HG03025 (cell line): ENCODE results near the gene CADPS2.
A peak's percentile ranks its signal among the peaks of the same experiment; 100 is the strongest.

Experiments
- ATAC-seq: cut with Tn5 transposase; IDR thresholded peaks from one replicate; pipeline ENCODE4 v1.9.1; 2021; ENCODE audit warnings: mild to moderate bottlenecking, moderate library complexity; ENCODE audit not compliant: unreplicated experiment, low FRiP score

The CADPS2 gene

GRCh38 chr7:122886357-122887081, at the start of gene CADPS2:
Gene CADPS2 (minus strand): TSS chr7:122886460. CDS start chr7:122886337, 123 bp downstream.
- peak; percentile 77 for ATAC-seq

- ATAC-seq, result no peak
Measured at GRCh38 chr7:122935620-122936019, 49.4 kb upstream of the CADPS2 start.

- no peak for ATAC-seq
Measured at GRCh38 chr7:122919643-122920181, 33.5 kb upstream of the CADPS2 start.

DNA sequence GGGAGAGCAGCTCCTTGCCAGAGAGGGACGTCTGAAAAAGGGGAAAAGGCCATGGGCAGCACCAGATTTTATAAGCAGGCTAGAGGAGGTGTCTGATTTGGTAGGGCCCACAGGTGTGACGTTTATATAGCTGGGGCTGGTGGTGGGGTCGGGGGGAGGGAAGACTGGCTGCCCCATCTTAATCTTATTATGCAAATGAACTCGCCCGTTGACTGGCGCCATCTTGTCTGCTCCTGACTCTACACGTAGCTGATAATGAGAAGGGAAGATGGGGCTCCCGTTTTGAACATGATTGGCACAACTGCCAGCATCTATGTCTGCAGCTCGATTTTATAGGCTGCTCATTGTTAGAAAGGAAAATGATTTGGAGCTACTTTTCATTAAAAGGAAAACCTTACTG, 28.6 kb upstream of the CADPS2 start:
- no peak for ATAC-seq

GRCh38 chr7:122913608-122914007, 27.3 kb upstream of the CADPS2 start:
- no peak for ATAC-seq

- ATAC-seq, result no peak
Measured at GRCh38 chr7:122902751-122903495, 16.7 kb upstream of the CADPS2 start.

DNA sequence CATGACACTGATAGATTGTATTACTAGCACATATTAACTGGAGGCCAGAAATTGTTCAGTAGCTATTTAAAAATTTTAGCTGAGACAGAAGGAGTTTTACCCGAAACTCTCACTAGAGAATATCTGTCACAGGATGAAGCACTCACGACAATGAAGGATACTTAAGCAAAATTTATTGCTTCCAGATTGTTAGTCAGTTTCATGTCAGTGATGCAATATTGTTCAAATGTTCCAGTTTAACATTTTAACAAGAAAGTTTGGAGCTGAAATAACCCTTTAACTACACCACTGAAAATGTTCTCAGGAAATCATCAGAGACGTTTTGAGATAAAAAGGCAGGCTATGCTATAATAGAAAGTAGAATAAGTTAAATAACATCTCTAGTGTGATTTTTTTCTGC, 15.0 kb upstream of the CADPS2 start:
- ATAC-seq, result no peak

DNA sequence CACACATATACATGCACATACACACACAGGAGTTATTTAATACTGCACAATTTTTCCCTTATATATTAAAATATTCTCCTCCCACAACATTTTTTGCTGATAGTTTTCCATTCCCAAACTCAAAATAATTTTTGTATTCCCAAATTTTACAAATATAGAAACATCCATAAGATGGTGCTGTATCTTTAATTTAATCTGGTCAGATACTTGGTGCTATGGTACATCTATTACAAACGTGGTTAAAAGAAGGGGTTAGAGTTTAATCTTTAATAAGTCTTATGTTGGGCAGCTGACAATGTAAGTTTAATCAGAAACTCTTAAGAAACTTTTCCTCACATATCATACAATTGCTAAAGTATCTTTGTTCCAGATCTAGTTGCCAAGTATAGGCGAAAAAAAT, 10.2 kb upstream of the CADPS2 start:
- no peak for ATAC-seq

DNA sequence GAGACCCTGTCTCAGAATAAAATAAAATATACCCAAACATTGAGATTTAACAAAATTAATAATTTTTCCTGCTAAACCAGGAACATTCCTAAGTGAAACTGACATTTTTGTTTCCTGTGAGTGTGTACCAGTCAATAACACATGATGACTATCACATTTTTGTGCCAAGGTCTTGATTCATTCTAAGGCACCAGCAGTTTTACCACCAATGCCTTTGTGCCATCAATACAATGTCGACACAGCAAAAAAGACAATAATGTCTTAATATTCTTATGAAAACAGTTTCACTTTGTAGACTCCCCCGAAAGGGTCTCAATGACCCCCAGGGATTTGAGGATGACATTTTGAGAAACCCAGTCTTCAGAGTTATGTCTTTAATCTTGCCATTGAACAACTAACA, 7.2 kb upstream of the CADPS2 start:
- ATAC-seq, result no peak

DNA sequence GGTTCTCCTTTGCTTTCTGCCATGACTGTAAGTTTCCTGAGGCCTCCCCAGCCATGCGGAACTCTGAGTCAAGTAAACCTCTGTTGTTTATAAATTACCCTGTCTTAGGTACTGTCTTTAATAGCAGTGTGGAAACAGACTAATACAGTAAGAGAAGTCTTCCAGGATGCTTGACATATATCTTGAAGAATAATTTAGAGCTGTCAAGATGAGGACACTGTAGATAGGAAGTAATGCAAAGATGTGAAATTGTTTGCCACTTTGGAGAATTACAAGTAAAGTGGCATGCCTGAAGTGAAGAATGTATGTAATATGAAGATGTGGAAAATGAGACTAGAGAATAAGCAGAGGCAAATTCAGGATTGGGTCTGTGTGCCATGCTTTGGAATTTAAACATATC, 2.9 kb upstream of the CADPS2 start:
- no peak for ATAC-seq

DNA sequence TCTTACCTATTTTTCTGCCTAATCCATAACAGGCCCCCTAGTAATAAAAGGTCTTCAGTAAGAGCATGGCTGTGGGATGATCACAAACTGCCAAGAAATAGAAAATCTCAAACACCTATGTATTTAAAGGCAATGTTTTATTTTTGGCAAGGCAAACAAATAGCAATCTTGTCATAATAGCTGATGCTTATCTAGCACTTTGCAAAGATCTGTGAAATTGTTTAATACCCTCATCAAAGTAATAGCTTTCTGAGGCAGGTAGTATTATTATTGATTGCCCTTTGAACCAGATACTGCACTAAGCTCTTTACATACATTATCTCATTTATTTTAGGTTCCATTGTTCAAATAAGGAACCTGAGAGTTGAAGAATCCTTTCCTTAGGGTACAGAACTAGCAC, 1.6 kb upstream of the CADPS2 start:
- no peak for ATAC-seq

- ATAC-seq, result no peak
Measured at GRCh38 chr7:122887198-122887597, 938 bp upstream of the CADPS2 start.

DNA sequence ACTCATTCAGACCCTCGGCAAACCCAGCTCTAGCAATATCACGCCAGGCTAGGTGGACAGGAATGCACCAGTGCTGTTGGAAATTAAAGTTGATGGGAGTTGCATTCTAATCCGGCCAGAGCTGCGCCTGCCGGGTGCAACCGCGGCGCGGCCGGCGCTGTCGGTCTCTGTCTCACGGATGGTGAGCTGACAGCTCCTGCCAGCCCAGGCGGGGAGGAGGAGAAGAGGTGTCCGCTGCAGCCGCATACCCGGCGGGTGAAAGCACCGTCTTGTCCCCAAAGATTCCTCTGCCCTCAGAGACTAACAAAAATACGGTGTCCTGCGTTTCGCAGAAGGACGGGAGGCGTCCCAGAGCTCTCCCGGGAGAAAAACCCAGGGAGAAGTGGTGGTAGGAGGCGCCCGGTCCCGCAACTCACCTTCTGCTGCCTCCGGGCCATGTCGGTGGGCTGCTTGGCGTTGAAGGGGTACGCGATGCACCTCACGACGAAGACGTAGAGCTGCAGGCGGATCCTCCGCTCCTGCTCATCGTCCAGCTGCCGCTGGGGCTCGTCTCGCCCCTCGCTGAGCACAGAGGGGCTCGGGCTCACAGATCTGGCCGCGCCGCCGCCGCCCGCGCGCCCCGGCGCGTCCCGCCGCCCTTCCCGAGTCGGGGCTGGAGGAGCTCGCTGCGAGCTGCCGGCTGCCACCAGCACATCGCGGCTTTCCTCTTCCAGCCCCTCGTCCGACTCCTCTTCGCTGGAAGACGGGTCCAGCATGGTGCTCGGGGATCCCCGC, 490 bp downstream of the CADPS2 start:
- ATAC-seq, result peak; percentile 32

- ATAC-seq, result no peak
Measured at GRCh38 chr7:122884186-122884585, 2.1 kb downstream of the CADPS2 start.

GRCh38 chr7:122883049-122883680, 3.1 kb downstream of the CADPS2 start:
- ATAC-seq, result no peak

DNA sequence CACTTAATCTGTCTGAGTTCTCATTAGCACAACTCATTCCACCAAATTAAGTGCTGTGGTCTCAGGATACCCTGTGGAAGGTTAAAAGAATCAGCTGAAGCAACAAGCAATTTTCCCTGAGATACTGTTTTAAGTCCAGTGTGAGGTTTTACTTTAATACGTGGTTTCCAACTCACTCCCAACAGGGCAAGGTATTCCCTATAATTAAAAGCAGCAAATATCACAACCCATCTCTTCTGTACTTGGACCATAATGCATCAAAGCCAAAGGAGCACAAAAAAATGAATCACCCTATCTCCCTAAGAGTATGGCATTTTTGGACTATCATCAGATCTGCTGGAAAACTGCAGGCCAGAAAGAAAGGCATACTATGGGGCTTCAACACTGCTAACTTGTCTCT, 4.9 kb downstream of the CADPS2 start:
- no peak for ATAC-seq

- ATAC-seq, result no peak
Measured at GRCh38 chr7:122869260-122869659, 17.0 kb downstream of the CADPS2 start.

GRCh38 chr7:122867471-122867980, 18.7 kb downstream of the CADPS2 start:
- ATAC-seq, result no peak

DNA sequence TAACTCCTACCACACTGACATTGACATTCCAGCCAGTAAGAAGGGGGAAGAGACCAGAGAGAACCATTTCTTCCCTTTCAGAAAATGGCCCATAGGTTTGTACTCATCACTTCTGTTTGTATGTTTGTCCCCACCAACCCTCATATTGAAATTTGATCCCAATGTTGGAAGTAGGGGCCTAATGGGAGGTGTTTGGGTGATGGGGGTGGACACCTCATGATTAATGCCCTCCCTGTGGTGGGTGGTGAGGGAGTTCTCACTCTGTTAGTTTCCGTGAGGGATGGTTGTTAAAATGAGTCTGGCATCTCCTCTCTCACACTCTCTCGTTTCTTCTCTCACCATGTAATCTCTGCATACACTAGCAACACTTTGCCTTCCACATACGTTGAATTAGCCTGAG, 21.4 kb downstream of the CADPS2 start:
- no peak for ATAC-seq

- no peak for ATAC-seq
Measured at GRCh38 chr7:122864016-122864415, 22.2 kb downstream of the CADPS2 start.
